ENCODE data around the gene UQCR11. TPM values are rescaled to one million over a fixed set of nuclear protein-coding genes. Genes with fewer than 3 reads are reported as not detected.

Gene UQCR11
- total RNA-seq, 1 experiment from 2014 or later = 256 TPM

DNA sequence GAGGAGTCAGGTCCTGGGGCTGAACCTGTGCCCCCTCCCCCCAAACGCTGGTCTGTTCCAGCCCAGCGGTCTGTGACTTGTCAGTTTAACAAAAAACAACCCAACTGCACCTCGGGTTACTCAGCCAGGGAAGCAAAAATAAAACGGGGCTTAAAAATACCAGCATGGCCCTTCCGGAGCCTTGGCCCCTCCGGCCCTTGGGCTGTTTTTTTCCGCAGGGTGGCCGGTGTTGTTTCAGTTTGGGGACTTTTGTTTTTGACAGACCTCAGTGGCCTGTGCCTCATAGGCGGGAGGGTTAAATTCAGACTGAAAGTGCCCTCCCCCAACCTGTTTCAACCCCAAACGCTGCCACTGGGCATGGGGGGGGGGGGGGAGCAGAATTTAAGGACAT is 43.2 kb upstream of the UQCR11 start:
- no peak overlapping the region for H3K27ac ChIP-seq (ENCODE audit: low read depth, low read length, poor library complexity, severe bottlenecking)
- H3K9me3 ChIP-seq (ENCODE audit: low read depth, low read length, poor library complexity, severe bottlenecking) = no peaks in the 10 kb centered on the region
- intact Hi-C loops (cut with micrococcal nuclease; ENCODE audit: unreplicated experiment) = no loop called here
- CTCF ChIA-PET = no interaction called here
- POLR2A ChIA-PET (ENCODE audit: low non-redundant PET) = no interaction called here
- TF ChIP-seq, protein P1, sequence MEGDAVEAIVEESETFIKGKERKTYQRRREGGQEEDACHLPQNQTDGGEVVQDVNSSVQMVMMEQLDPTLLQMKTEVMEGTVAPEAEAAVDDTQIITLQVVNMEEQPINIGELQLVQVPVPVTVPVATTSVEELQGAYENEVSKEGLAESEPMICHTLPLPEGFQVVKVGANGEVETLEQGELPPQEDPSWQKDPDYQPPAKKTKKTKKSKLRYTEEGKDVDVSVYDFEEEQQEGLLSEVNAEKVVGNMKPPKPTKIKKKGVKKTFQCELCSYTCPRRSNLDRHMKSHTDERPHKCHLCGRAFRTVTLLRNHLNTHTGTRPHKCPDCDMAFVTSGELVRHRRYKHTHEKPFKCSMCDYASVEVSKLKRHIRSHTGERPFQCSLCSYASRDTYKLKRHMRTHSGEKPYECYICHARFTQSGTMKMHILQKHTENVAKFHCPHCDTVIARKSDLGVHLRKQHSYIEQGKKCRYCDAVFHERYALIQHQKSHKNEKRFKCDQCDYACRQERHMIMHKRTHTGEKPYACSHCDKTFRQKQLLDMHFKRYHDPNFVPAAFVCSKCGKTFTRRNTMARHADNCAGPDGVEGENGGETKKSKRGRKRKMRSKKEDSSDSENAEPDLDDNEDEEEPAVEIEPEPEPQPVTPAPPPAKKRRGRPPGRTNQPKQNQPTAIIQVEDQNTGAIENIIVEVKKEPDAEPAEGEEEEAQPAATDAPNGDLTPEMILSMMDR (conservative IDR thresholded peaks at IDR 0.05; ENCODE audit: low read depth, low read length) = no peak
- no peak for TF ChIP-seq EZH2 (IDR thresholded peaks at IDR 0.05; ENCODE audit: borderline replicate concordance, low read depth, low read length, poor library complexity, severe bottlenecking)
- DNase-seq (ENCODE audit: low spot score) = no peak
- no TSS peak for BruUV-seq (replicated peaks)
- no peak overlapping the region for H3K4me3 ChIP-seq (ENCODE audit: low read depth, low read length, poor library complexity, severe bottlenecking)
- H3K4me1 ChIP-seq (ENCODE audit: insufficient read depth, low read length, poor library complexity, severe bottlenecking) = peaks cover 15% of the 10 kb centered on the region
- peaks cover 68% of the 10 kb centered on the region for H3K36me3 ChIP-seq (ENCODE audit: insufficient read depth, low read length, poor library complexity, severe bottlenecking)
- H3K27me3 ChIP-seq (replicated peaks; ENCODE audit: insufficient read depth, low read depth, low read length, poor library complexity) = no peaks in the 10 kb centered on the region

DNA sequence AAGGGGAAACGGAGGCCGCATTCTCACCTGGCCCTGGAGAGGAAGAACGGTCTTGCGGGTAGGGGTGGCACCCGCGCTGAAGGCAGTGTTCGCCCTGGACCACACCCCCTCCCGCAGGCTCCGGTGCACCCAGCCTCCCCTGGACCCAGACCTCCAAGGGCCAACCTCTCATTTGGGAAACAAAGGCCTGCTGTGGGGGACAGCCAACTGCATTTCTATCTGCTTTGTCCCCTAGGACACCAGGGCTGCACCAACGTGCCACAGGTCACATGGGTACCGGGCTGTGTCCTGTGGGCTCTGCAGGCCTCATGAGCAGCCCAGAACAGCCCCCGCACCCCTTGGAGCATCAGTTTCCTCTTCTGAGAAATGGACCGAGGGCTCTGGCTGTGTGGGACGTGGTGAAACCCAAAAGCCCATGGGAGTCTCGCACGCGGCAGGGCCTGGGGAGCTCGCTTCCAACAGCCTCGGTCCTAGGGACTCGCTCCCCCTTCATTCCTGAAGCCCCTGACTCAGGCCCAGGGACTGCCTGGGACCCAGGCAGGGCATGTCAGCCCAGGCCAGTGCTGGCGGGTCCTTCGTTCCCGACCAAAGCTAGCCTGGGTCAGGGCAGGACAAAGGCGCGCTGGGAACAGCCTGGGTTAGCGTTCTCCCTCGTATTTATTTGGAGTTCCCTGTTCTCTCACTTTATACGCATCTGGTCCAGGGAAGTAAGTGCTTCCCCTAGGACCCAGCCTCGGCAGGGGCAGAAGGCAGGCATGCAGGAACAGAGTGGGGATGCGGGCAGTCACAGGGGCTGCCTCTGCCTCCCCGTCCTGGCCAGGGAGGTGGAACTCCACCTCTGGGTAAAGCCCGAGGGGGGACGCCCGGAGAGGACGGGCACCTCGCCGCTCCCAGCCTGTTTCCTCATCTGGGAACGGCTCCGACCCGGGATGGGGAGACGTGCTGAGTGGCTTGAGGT is 42.5 kb upstream of the UQCR11 start:
- peaks cover 15% of the 10 kb centered on the region for H3K4me1 ChIP-seq (ENCODE audit: insufficient read depth, low read length, poor library complexity, severe bottlenecking)
- no peak for DNase-seq (ENCODE audit: low spot score)
- no peak overlapping the region for H3K4me3 ChIP-seq (ENCODE audit: low read depth, low read length, poor library complexity, severe bottlenecking)
- TF ChIP-seq, protein P1 (conservative IDR thresholded peaks at IDR 0.05; ENCODE audit: low read depth, low read length) = no peak
- TF ChIP-seq EZH2 (IDR thresholded peaks at IDR 0.05; ENCODE audit: borderline replicate concordance, low read depth, low read length, poor library complexity, severe bottlenecking) = no peak
- BruUV-seq (replicated peaks) = no TSS peak
- no peak overlapping the region for H3K27ac ChIP-seq (ENCODE audit: low read depth, low read length, poor library complexity, severe bottlenecking)
- H3K27me3 ChIP-seq (replicated peaks; ENCODE audit: insufficient read depth, low read depth, low read length, poor library complexity) = no peaks in the 10 kb centered on the region
- ChIA-PET POLR2A (ENCODE audit: low non-redundant PET) (interaction anchor here (0.6 kb wide), 1 partner anchor 49 kb away, joined by 7 read pairs; no protein-coding TSS in a partner anchor), CTCF (no interaction called here)
- no peaks in the 10 kb centered on the region for H3K9me3 ChIP-seq (ENCODE audit: low read depth, low read length, poor library complexity, severe bottlenecking)
- intact Hi-C loops (cut with micrococcal nuclease; ENCODE audit: unreplicated experiment) = no loop called here
- H3K36me3 ChIP-seq (ENCODE audit: insufficient read depth, low read length, poor library complexity, severe bottlenecking) = peaks cover 75% of the 10 kb centered on the region

DNA sequence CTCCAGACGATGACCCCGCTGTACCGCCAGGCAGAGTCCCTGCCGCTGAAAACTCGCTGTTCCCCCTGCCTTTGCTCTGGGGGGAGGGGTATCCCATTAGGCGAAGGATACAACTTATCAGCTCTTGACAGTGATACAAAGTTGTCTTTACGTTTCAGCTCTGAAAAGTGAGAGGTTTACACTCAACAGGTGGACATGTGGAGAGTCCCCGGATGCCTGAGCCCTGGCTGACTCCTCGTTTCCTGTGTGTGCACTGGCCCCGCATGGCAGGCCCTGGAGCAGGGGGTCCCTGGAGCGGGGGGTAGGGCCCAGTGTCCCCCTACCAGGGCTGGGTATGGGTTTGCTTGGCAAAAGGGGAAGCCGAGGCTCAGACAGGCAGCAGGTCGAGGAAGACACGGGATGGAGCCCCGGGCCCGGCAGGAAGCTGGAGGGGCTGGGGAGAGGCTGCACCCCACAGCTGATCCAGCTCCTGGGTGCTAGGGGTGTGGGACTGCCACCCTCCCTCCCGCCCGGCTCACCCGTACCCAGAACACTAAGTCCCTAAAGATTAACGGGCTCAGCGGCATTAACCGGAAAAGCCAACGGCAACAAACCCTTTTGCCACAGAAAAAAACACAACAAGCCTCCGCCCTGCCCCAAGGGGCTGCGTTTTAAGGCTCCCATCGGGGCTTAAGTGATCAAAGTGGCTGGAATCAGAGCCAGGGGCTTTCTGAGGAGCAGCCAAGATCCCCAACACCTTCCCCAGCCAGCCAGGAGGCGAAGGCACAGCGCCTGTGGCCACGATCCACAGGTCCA is 41.6 kb upstream of the UQCR11 start:
- H3K9me3 ChIP-seq (ENCODE audit: low read depth, low read length, poor library complexity, severe bottlenecking) = no peaks in the 10 kb centered on the region
- intact Hi-C loops (cut with micrococcal nuclease; ENCODE audit: unreplicated experiment) = no loop called here
- H3K36me3 ChIP-seq (ENCODE audit: insufficient read depth, low read length, poor library complexity, severe bottlenecking) = peaks cover 83% of the 10 kb centered on the region
- DNase-seq (ENCODE audit: low spot score) = no peak
- H3K4me3 ChIP-seq (ENCODE audit: low read depth, low read length, poor library complexity, severe bottlenecking) = no peak overlapping the region
- H3K4me1 ChIP-seq (ENCODE audit: insufficient read depth, low read length, poor library complexity, severe bottlenecking) = peaks cover 15% of the 10 kb centered on the region
- POLR2A ChIA-PET (ENCODE audit: low non-redundant PET) = interaction anchor here (0.6 kb wide), 1 partner anchor 48 kb away, joined by 7 read pairs; no protein-coding TSS in a partner anchor
- no peak for TF ChIP-seq EZH2 (IDR thresholded peaks at IDR 0.05; ENCODE audit: borderline replicate concordance, low read depth, low read length, poor library complexity, severe bottlenecking)
- TF ChIP-seq, protein P1 (conservative IDR thresholded peaks at IDR 0.05; ENCODE audit: low read depth, low read length) = no peak
- no peak overlapping the region for H3K27ac ChIP-seq (ENCODE audit: low read depth, low read length, poor library complexity, severe bottlenecking)
- no TSS peak for BruUV-seq (replicated peaks)
- CTCF ChIA-PET = no interaction called here
- H3K27me3 ChIP-seq (replicated peaks; ENCODE audit: insufficient read depth, low read depth, low read length, poor library complexity) = no peaks in the 10 kb centered on the region

Data from A673 (cell line).